Smooth muscle cell (in vitro differentiated cells): ENCODE data around the gene SP1. TPM values are rescaled to one million over a fixed set of nuclear protein-coding genes. Genes with fewer than 3 reads are reported as not detected.

Experiments used
- DNase-seq: peaks from one replicate; lab custom pipeline; 2025; ENCODE audit not compliant: unreplicated experiment; lab: John Stamatoyannopoulos, UW
- H2AFZ ChIP-seq: fragments of 200-600 bp; sonication (generic); 2 replicates; pipeline ENCODE4 v1.6.0; 2016; ENCODE audit warnings: antibody characterized with exemption, low read depth, mild to moderate bottlenecking
- H3F3A ChIP-seq: fragments of 200-600 bp; sonication (generic); 2 replicates; pipeline ENCODE4 v1.6.0; 2017; ENCODE audit warnings: antibody characterized with exemption, low read depth
- H3K27ac ChIP-seq: fragments of 200-600 bp; sonication (generic); 2 replicates; pipeline ENCODE4 v1.5.1; 2016; ENCODE audit warnings: low read depth, mild to moderate bottlenecking
- H3K27me3 ChIP-seq: fragments of 200-600 bp; sonication (generic); 2 replicates; pipeline ENCODE4 v1.6.1; 2016; ENCODE audit warnings: low read depth, mild to moderate bottlenecking
- H3K36me3 ChIP-seq: fragments of 200-600 bp; sonication (generic); 2 replicates; pipeline ENCODE4 v1.5.1; 2016; ENCODE audit warnings: low read depth
- H3K4me1 ChIP-seq: fragments of 200-600 bp; sonication (generic); 2 replicates; pipeline ENCODE4 v1.5.1; 2016; ENCODE audit warnings: low read depth
- H3K4me2 ChIP-seq: fragments of 200-600 bp; sonication (generic); 2 replicates; pipeline ENCODE4 v1.6.0; 2016; ENCODE audit warnings: mild to moderate bottlenecking
- H3K4me3 ChIP-seq: fragments of 200-600 bp; sonication (generic); 2 replicates; pipeline ENCODE4 v1.5.1; 2016; ENCODE audit warnings: mild to moderate bottlenecking
- H3K79me2 ChIP-seq: fragments of 200-600 bp; sonication (generic); 2 replicates; pipeline ENCODE4 v1.6.0; 2016; ENCODE audit warnings: low read depth, mild to moderate bottlenecking
- H3K9ac ChIP-seq: fragments of 200-600 bp; sonication (generic); 2 replicates; pipeline ENCODE4 v1.6.0; 2016; ENCODE audit warnings: low read depth
- H3K9me3 ChIP-seq: fragments of 200-600 bp; sonication (generic); replicated peaks from 2 replicates; pipeline ENCODE4 v1.5.1; 2016; ENCODE audit warnings: low read depth
- H4K20me1 ChIP-seq: fragments of 200-600 bp; sonication (generic); 2 replicates; pipeline ENCODE4 v1.6.0; 2016; ENCODE audit warnings: low read depth
- WGBS: methylation state at CpG from one replicate; pipeline ENCODE4 v1.1.7; 2016; ENCODE audit warnings: low lambda C conversion rate; 5-methylcytosine and 5-hydroxymethylcytosine counted together
- polyA plus RNA-seq: library from polyadenylated mRNA; unstranded; fragments of >200 nt; fragmentation: Nextera tagmentation; extraction: Ambion mirVana; gene quantifications from 2 replicates; pipeline ENCODE4 v1.2.1, GENCODE V29; 2016
- total RNA-seq: library from RNA; depleted of rRNA; stranded (reverse); fragments of >200 nt; gene quantifications from 2 replicates; pipeline ENCODE4 v1.2.3, GENCODE V29; 2014
- TF ChIP-seq, protein P1 (sequence below): fragments of 200-600 bp; sonication (generic); IDR thresholded peaks from 2 replicates; pipeline ENCODE4 v1.5.1; 2017; ENCODE audit warnings: borderline replicate concordance, mild to moderate bottlenecking, antibody characterized with exemption; ENCODE audit not compliant: insufficient read depth, poor library complexity, severe bottlenecking

The SP1 gene
- total and polyA plus RNA-seq, 2 experiments from 2014 or later, result 10.1 to 51.5 TPM

DNA sequence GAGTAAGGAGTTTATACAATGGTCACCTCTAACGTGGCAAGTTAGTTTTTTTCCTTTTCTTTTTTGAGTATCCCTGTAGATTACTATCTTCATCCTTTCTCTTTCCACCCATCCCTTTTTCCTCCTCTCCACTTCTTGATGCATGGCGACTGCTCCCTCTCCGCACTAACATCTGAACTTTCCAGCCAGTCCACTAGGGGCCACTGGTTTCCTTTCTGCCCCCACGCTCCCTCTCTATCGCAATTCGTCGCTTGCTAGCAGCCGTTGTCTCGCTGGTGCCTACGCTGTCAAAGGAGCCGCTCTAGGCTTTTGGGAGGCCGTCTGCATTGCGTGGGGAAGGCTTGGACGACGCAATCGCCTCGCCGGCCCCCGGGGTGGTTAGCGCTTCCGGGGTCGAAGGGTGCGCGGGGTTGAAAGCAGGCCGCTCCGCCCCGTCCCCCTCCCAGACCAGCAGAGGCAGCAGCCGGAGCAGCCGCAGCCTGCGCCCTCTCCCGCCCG is 71.7 kb downstream of the SP1 start, which contains the start of gene PCBP2:
Gene PCBP2 (plus strand): TSS at position 442 of the 498 bp plus-strand sequence. CDS start 2,699 bp downstream, outside the sequence.
- Histone ChIP-seq H3K36me3 (peaks cover 13% of the 10 kb centered on the region), H3K27ac (peak within 1 kb of the TSS; percentile 94), H3K4me3 (peak within 1 kb of the TSS; percentile 100), H3K4me2 (peak within 1 kb of the TSS; percentile 95), H2AFZ (no peak within 1 kb of the TSS), H3K79me2 (peaks cover 46% of the 10 kb centered on the region), H3K9me3 (no peaks in the 10 kb centered on the region), H3K27me3 (no peaks in the 10 kb centered on the region), H3K9ac (peak within 1 kb of the TSS; percentile 99), H3F3A (peaks cover 19% of the 10 kb centered on the region), H4K20me1 (peaks cover 46% of the 10 kb centered on the region), H3K4me1 (peaks cover 17% of the 10 kb centered on the region)
- DNase-seq, result peak; percentile 92
- TF ChIP-seq, protein P1, sequence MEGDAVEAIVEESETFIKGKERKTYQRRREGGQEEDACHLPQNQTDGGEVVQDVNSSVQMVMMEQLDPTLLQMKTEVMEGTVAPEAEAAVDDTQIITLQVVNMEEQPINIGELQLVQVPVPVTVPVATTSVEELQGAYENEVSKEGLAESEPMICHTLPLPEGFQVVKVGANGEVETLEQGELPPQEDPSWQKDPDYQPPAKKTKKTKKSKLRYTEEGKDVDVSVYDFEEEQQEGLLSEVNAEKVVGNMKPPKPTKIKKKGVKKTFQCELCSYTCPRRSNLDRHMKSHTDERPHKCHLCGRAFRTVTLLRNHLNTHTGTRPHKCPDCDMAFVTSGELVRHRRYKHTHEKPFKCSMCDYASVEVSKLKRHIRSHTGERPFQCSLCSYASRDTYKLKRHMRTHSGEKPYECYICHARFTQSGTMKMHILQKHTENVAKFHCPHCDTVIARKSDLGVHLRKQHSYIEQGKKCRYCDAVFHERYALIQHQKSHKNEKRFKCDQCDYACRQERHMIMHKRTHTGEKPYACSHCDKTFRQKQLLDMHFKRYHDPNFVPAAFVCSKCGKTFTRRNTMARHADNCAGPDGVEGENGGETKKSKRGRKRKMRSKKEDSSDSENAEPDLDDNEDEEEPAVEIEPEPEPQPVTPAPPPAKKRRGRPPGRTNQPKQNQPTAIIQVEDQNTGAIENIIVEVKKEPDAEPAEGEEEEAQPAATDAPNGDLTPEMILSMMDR, result peak; percentile 67
- WGBS, result under 1% methylated on average over 19 of the region's 32 CpGs

DNA sequence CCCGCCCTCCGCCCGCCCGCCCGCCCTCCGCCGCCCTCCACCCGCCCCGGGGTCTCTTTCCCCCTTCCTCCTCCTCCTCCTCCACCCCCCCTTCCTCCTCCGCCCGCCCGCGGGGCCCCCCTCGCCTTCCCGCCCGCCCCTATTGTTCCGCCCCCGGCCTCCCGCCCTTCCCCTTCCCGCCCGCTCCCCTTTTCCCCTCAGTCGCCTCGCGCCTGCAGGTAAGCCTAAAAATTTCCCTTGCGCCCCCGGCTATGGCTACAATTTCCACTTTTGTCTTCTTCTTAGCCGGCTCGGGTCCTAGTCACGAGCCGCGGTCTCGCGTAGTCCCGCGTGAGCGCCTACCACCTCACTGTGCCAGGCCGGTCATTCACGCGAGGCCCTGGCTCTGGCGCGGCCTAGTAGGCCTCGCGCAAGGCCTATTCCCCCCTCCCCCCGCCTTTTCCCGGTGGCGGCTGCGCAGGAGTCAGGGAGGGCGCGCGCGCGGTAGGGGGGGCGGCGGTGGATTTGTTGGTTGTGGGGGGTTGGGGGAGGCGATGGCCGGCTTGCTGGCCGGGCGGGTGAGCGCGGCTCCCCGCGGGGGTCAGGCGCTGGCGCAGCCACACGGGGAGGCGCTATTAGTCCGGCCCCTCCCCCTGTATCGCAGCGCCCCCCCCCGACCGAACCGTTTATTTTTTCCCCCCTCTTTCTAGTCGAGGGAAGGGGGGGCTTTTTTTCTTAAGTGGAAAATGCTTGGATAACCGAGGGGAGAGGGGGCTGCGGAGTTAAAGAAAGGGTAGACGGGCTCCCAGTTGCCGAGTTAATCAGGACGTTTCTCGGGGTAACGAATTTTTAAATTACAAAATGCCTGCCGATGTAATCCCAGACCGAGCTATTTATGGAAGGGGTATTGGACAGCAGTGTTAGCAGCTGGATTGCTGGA is 72.4 kb downstream of the SP1 start:
- TF ChIP-seq, protein P1, result peak; percentile 34
- H3K4me1 ChIP-seq, result peaks cover 17% of the 10 kb centered on the region
- H3K79me2 ChIP-seq, result peaks cover 53% of the 10 kb centered on the region
- peaks cover 19% of the 10 kb centered on the region for H3F3A ChIP-seq
- peak overlapping the region; percentile 95 for H3K4me2 ChIP-seq
- H3K27me3 ChIP-seq, result no peaks in the 10 kb centered on the region
- DNase-seq, result peak; percentile 66
- peaks cover 53% of the 10 kb centered on the region for H4K20me1 ChIP-seq
- peak overlapping the region; percentile 94 for H3K27ac ChIP-seq
- H3K4me3 ChIP-seq, result peak overlapping the region; percentile 100
- WGBS, result 2% methylated on average over 51 of the region's 82 CpGs
- peaks cover 16% of the 10 kb centered on the region for H3K36me3 ChIP-seq
- peak overlapping the region; percentile 99 for H3K9ac ChIP-seq
- no peak overlapping the region for H2AFZ ChIP-seq
- H3K9me3 ChIP-seq, result no peaks in the 10 kb centered on the region

DNA sequence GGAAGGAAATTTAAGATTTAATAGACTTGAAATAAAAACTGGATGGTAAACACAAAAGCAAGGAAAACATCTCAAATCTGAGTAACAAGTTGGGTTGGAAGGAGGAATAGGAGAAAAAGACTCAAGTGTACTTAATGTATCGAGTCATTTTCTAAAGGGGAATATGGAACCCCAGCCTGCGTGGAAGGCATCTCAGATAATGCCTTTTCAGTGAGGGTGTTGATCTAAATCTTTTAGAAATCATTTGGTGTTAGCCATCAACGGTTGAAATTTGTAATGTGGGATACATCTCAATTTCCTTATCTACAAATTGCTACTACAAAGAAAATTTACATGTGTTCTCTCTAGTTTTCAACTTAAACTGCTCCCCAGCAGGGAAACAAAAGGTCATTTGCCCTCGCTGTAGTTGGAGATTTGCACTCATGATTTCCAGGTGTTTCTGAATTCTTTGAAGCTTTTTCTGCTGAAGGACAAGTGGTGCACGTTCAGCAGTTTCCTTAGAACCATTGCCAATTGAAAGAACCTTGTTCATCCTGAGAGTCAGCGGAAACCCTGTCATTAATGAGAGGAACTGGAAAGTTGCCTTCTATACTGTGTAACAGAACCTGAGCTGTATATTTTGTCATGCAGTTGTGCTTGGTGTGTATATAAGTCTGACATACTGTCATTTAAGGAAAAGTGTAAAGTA is 74.1 kb downstream of the SP1 start:
- H3K9ac ChIP-seq, result peak overlapping the region; percentile 99
- no peaks in the 10 kb centered on the region for H3K27me3 ChIP-seq
- H3K4me2 ChIP-seq, result peak overlapping the region; percentile 95
- peak overlapping the region; percentile 94 for H3K27ac ChIP-seq
- H3K9me3 ChIP-seq, result no peaks in the 10 kb centered on the region
- WGBS, result 51% methylated on average over 6 of the region's 6 CpGs
- peaks cover 20% of the 10 kb centered on the region for H3K4me1 ChIP-seq
- no peak for DNase-seq
- TF ChIP-seq, protein P1, result no peak
- H3K79me2 ChIP-seq, result peaks cover 70% of the 10 kb centered on the region
- H4K20me1 ChIP-seq, result peaks cover 70% of the 10 kb centered on the region
- no peak overlapping the region for H2AFZ ChIP-seq
- H3K4me3 ChIP-seq, result peak overlapping the region; percentile 100
- peaks cover 31% of the 10 kb centered on the region for H3K36me3 ChIP-seq
- peaks cover 31% of the 10 kb centered on the region for H3F3A ChIP-seq
